ENCODE data around the gene RABGGTA.
"Not testable (repeated sequence)": the region's sequence is repeated elsewhere in the genome, so short reads cannot be mapped to it uniquely, and the experiment has no call there.

Gene RABGGTA

GRCh38 chr14:24238527-24239037 lies 32.8 kb downstream of the RABGGTA start:
- no peak for DNase-seq

- no peak for DNase-seq
Measured at GRCh38 chr14:24238123-24238522, 33.3 kb downstream of the RABGGTA start.

- no peak for DNase-seq
Measured at GRCh38 chr14:24237463-24237955, 33.9 kb downstream of the RABGGTA start.

GRCh38 chr14:24236689-24237462 lies 34.5 kb downstream of the RABGGTA start:
- no peak for DNase-seq

DNA sequence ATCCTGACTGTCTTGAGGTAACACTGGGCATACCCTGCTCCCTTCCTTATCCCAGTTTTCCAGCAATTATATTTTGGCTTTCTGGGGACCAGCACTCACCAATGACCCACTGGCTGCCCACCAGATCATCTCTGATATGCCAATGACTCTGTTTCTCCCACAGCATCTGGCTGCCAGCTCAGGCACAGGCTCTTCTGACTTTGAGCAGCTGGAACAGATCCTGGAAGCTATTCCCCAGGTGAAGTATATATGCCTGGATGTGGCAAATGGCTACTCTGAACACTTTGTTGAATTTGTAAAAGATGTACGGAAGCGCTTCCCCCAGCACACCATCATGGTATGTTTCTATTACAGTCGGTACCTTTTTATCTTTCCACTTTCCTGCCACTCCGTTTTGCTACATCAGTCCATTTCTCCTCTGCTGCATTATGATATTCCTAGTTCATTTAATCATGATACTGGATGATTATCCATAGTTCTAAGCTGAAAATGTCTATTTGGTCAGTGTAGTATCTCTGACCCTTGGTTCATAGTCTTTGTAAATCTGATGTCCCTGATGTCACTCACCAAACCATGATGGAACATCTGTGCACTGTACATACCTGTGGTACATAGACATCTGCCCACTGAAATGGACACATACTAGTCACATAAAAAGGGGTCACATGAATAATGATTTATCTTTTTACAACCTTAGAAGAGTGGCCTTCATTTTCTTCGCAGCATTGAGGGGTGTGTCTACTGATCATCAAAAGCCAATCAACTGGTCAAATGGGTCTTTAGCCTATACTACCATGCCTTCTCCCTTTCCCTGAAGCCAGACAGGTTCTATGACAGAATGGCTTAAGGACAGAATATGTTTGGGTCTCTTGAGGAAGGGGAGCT lies 35.4 kb downstream of the RABGGTA start:
- DNase-seq = no peak

GRCh38 chr14:24234095-24235005 lies 37.0 kb downstream of the RABGGTA start:
- no peak for DNase-seq

DNA sequence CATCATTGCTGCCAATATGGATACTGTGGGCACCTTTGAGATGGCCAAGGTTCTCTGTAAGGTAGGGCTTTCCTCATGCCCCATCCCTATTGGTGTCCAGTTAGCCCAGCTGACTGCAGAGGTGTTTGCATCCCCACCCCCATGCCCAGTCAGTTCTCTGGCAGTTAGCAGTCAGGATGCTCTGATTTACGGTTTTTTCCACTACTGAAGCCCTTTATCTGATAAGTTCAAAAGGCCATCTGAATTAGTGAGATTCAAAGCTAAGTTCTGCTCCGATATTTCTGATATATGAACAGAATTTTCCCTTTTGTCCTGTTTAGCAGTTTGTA lies 37.9 kb downstream of the RABGGTA start:
- no peak for DNase-seq

- no peak for DNase-seq
Measured at GRCh38 chr14:24232645-24233537, 38.5 kb downstream of the RABGGTA start, which contains the start of gene GMPR2. Gene GMPR2 (plus strand): TSS chr14:24232929. CDS start chr14:24233254, 325 bp downstream.

GRCh38 chr14:24232121-24232644 lies 39.2 kb downstream of the RABGGTA start, which contains the start of gene NEDD8:
Gene NEDD8 (minus strand): TSS chr14:24232367. CDS start chr14:24232267, 100 bp downstream.
- DNase-seq = peak; percentile 99

- no peak for DNase-seq
Measured at GRCh38 chr14:24231263-24232120, 39.9 kb downstream of the RABGGTA start.

DNA sequence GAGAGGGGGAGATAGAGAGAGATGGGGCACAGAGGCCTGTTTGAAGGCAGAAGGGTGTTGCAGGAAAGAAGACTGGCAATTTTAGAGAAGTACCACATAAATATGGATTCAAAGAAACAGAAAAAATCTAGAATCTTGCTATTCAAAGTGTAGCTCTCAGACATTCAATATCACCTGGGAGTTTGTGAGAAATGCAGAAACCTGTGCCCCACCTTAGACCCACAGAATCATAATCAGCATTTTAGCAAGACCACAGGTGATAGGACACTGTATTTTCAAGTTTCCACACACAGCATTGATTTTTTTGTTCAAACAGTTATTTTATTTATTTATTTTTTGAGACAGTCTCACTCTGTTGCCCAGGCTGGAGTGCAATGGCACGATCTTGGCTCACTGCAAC lies 42.5 kb downstream of the RABGGTA start:
- DNase-seq = no peak

- no peak for DNase-seq
Measured at GRCh38 chr14:24226473-24226872, 44.9 kb downstream of the RABGGTA start.

DNA sequence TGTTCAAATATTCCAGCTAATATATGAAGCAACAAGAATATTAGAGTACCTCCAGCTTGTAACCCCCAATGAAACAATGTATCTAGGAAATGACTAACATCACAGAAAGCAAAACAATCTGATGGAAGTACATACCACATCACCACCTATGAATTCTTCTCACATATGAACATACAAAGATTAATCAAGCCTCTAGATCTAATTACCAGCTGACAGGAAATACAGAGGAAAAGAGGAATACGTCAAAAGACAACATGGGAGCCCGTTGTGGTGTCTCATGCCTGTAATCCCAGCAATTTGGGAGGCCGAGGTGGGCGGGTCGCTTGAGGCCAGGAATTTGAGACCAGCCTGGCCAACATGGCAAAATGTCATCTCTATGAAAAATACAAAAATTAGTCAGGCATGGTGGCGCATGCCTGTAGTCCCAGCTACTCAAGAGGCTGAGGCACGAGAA lies 46.8 kb downstream of the RABGGTA start:
- peak; percentile 90 for DNase-seq

GRCh38 chr14:24222987-24223386 lies 48.4 kb downstream of the RABGGTA start:
- not testable (repeated sequence) for DNase-seq

GRCh38 chr14:24219521-24219920 lies 51.9 kb downstream of the RABGGTA start:
- DNase-seq = no peak

GRCh38 chr14:24219080-24219479 lies 52.3 kb downstream of the RABGGTA start:
- DNase-seq = no peak

GRCh38 chr14:24216876-24217275 lies 54.5 kb downstream of the RABGGTA start:
- not testable (repeated sequence) for DNase-seq

GRCh38 chr14:24216345-24216699 lies 55.1 kb downstream of the RABGGTA start:
- DNase-seq = no peak
